ENCODE measurements around the gene KCNIP4.

Gene KCNIP4

DNA sequence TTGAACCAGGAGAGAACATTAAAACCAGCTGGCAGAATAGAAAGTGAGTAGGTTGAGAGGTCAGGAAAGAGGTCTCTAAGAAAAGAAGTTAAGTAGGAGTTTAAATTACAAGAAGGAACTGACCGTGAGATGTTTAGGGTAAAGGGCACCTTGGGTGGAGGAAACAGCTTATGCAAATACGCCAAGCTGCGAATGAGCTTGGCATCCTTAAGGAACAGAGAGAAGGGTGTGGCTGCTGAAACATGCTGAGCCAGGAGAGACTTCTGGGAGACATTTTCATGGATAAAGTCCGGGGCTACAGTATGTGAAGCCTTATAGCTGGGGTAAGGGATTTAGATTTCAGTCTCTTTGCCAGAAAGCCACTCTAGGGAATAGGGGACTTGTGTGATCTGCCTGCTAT, 249.1 kb downstream of the KCNIP4 start:
- TF ChIP-seq, protein P1, sequence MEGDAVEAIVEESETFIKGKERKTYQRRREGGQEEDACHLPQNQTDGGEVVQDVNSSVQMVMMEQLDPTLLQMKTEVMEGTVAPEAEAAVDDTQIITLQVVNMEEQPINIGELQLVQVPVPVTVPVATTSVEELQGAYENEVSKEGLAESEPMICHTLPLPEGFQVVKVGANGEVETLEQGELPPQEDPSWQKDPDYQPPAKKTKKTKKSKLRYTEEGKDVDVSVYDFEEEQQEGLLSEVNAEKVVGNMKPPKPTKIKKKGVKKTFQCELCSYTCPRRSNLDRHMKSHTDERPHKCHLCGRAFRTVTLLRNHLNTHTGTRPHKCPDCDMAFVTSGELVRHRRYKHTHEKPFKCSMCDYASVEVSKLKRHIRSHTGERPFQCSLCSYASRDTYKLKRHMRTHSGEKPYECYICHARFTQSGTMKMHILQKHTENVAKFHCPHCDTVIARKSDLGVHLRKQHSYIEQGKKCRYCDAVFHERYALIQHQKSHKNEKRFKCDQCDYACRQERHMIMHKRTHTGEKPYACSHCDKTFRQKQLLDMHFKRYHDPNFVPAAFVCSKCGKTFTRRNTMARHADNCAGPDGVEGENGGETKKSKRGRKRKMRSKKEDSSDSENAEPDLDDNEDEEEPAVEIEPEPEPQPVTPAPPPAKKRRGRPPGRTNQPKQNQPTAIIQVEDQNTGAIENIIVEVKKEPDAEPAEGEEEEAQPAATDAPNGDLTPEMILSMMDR (IDR thresholded peaks at IDR 0.05), result no peak

DNA sequence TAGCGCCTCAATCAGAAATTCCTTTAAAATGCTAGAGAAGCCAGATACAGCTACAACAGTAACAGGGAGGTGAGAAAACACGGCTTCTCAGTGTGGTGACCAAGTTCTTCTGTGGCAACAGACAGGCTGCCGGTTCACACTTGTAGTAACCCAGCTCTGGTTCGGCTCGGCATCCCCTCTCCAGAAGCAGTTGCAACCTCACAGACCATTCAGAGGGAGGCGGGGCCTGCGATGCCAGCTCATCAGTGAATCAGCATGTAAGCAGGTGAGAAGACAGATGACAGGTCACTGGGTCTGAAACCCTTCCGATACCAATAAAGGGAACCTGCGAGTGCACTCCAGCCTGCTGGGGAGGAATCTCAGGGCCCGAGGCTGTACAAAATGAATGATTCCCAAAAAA, 251.0 kb downstream of the KCNIP4 start:
- TF ChIP-seq, protein P1 (IDR thresholded peaks at IDR 0.05), result no peak

DNA sequence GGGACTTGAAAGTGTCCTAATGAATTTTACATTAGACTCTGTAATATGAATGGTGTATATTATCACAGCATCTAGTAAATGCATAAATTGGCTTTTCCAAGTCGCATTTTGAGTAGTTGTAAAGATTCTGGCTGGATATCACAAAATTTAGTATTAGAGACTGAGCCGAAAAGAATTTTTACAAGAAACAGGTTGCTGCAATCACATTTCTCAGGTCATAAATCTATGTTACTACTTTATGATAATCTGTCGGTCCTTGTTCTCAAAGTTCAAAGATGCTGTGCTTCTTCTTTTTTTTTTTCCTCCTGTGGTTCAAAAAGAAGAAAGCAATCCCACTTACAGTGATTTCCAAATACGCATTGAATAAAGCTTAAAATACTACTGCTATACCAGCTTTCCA, 253.4 kb downstream of the KCNIP4 start:
- TF ChIP-seq, protein P1 (IDR thresholded peaks at IDR 0.05), result no peak

DNA sequence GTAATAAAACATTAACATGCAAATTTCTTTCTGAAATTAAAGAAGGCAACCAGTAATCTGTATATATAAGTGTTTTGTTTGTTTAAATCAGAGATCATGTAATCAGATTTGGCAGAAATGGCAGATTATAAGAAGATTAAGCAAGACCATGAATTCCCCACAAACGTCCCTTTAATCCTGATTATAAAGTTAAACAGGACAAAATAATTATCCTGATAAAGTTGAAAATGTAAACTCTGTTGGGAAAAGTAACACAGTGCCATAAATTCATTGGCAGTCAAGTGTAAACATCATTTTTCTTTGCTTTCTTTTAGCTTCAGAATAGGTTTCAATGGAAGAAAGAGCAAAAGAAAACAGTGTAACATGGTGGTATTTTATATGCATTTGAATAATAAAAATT, 256.3 kb downstream of the KCNIP4 start:
- TF ChIP-seq, protein P1 (IDR thresholded peaks at IDR 0.05), result no peak

DNA sequence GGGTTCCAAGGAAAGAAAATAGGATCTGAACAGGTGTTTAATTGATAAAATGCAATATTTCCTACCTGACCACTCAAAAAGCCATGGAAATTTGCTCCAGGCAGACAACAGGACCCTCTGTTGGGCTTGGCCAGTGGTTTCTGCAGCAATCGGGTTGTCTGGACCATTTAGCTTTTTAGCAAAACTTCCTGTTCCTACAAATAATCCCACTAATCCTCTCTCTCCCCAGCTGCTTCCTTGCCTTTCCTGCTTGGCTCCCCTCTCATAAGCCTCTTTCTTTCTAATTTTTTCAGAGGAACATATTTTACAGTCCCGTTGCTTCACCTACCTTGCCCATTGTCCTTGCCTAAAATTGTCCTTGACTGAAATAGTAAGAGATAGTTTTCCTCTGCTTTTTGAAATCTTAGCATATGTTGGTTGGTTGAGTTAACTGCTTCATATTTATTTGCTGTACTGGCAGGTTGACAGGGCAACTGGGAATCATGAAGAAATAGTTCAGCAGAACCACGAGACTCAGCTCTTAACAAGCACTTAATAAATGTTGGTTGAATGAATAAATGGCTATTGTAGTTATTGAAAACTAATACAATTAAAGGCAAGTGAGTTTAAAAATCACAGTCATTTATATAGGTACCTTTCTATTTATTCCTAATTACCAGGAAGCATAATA, 259.8 kb downstream of the KCNIP4 start:
- TF ChIP-seq, protein P1 (IDR thresholded peaks at IDR 0.05), result no peak

DNA sequence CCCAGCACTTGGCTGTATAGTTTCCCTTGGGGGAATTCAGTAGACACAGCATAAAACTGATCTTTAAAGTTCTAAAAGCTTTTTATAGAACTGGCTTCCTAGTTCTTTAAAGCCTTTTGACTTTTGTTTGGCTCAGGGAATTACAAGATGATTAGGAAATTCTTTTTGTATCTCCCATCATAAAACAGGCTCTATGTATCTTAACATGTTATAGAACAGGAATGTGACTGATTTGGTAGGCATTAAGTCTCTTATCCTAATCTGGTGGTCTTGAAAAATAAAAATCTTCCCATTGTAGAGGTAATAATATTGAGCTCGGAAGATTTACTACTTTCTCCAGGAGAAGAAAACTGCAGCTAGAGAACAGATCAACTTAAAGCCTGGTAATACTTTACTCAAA, 262.7 kb downstream of the KCNIP4 start:
- TF ChIP-seq, protein P1 (IDR thresholded peaks at IDR 0.05), result no peak

DNA sequence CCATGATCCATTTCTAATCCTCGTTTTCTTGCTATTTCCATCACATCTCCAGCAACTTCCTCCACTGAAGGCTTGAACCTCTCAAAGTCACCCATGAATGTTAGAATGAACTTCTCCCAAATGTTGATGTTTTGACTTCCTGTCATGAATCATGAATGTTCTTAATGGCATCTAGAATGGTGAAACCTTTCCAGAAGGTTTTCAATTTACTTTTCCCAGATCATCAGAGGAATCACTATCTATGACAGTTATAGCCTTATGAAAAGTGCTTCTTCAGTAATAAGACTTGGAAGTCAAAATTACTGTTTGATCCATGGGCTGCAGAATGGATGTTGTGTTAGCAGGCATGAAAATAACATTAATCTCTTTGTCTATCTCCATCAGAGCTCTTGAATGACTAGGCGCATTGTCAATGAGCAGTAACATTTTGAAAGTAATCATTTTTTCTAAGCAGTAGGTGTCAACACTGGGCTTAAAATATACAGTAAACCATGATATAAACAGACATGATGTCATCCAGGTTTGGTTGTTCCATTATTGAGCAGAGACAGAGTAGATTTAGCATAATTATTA, 268.2 kb downstream of the KCNIP4 start:
- TF ChIP-seq, protein P1 (IDR thresholded peaks at IDR 0.05), result no peak
